Fibroblast of skin of abdomen (primary cell): ENCODE measurements around the gene CAPN3. TPM values are rescaled to one million over a fixed set of nuclear protein-coding genes. Genes with fewer than 3 reads are reported as not detected.
A peak's percentile ranks its signal among the peaks of the same experiment; 100 is the strongest.
"Not testable (repeated sequence)": the region's sequence is repeated elsewhere in the genome, so short reads cannot be mapped to it uniquely, and the experiment has no call there.

Experiments used
- DNase-seq: peaks from one replicate; pipeline ENCODE4 v3.0.0-alpha.2; 2013
- polyA plus RNA-seq, 2 experiments: library from polyadenylated mRNA; unstranded; fragments of 120-200 nt; gene quantifications; one replicate each; pipeline ENCODE4 v1.2.1, GENCODE V29; 2013; ENCODE audit not compliant: insufficient read length in 2 of 2

Gene CAPN3
- 2.0 TPM for polyA plus RNA-seq (2013, experiment 1 of 2; ENCODE audit: insufficient read length)
- 2.0 TPM for polyA plus RNA-seq (2013, experiment 2 of 2; ENCODE audit: insufficient read length)

- no peak for DNase-seq
These were observed at the start of gene CAPN3 for GRCh38 chr15:42359249-42359648. CAPN3 (plus strand) TSS chr15:42359501; CDS start chr15:42359806, 305 bp downstream.

- DNase-seq, result no peak
These were observed 45.8 kb upstream of the CAPN3 start for GRCh38 chr15:42313463-42313862.

DNA sequence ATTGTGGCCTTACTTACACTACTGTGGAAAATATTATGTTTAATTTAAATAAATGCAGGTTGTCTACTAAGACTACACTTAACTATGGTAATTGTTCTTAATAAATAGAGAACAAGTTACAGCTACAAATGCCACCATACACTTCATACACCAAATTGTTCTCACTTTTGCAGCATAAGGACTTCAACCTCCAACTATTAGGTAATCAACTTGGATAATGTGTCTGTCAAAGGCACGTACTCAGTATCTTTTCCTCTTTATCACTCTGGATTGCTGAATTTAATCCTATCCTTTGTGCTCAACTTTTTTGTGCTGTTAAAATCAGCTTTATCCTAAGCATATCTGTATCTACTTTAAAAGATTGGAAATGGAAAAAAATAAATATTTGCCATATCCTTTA is 44.5 kb upstream of the CAPN3 start:
- no peak for DNase-seq

DNA sequence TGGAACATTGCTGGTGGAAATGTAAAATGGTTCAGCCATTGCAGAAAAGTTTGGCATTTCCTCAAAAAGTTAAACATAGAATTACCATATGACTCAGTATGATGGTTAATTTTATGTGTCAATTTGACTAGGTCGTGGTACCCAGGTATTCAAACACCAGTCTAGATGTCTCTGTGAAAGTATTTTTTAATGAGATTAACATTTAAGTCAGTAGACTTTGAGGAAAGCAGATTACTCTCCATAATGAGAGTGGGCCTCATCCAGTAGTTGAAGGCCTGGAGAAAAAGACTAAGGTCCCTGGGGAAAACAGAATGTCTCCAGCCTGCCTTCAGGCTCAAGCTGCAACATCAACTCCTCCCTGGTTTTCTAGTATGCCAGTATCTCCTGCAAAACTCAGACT is 43.8 kb upstream of the CAPN3 start:
- DNase-seq, result peak; percentile 43

- not testable (repeated sequence) for DNase-seq
These were observed 43.0 kb upstream of the CAPN3 start for GRCh38 chr15:42316282-42316805.

DNA sequence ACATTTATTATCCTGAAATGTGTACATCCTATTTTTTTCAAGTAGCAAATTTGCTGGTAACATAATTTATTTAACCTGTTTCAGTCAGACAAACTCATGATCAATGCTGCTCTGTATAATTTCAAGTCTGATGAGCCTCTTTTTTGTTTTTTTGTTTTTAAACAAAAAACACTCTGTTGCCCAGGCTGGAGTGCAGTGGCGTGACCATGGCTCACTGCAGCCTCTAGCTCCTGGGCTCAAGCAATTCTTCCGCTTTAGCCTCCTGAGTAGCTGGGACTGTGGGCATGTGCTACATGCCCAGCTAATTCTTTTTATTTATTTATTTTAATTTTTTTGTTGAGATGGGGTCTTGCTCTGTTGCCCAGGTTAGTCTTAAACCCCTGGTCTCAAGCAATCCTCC is 40.1 kb upstream of the CAPN3 start:
- DNase-seq, result no peak

GRCh38 chr15:42324308-42324707 is 35.0 kb upstream of the CAPN3 start:
- DNase-seq, result no peak

GRCh38 chr15:42329161-42329560 is 30.1 kb upstream of the CAPN3 start:
- no peak for DNase-seq

DNA sequence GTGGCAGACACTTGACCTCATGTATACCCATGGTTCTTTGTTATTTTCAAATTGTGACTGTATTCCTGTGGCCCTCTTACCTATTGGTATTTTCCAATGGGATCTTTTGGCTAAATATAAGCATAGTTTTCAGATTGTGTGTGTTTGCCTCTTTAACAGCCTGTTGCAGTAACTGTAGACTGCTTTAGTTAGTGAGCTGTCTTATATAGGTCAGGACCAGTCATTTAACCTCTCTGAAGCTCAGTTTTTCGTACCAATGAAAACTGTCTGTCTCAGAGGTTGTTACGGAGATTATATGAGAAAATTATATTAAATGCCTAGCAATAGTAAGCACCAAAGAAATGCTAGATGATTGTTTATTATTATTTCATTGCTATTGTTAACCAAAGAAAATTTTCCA is 29.3 kb upstream of the CAPN3 start:
- DNase-seq, result no peak

GRCh38 chr15:42331235-42331634 is 28.1 kb upstream of the CAPN3 start:
- no peak for DNase-seq

DNA sequence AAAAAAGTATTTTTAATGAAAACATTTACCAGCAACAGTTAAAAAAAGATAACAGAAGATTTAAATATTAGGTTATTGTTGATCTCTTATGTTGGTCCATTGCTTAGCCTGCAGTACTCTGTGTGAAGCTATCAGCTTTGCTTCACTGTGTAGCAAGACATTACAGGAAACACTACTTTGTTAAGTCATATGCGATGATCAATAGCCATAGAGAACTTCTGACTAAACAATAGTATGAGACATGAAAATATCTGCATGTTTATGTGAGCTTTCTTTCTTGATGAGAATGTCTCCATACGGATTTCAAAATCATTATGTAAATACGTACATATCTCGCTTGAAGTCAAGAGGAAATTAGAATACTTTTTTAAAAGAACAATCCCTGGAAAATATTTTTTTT is 27.0 kb upstream of the CAPN3 start:
- peak; percentile 55 for DNase-seq

- DNase-seq, result no peak
These were observed 24.2 kb upstream of the CAPN3 start for GRCh38 chr15:42335074-42335473.

GRCh38 chr15:42336650-42337049 is 22.7 kb upstream of the CAPN3 start:
- DNase-seq, result not testable (repeated sequence)

- DNase-seq, result not testable (repeated sequence)
These were observed 22.2 kb upstream of the CAPN3 start for GRCh38 chr15:42337104-42337503.

DNA sequence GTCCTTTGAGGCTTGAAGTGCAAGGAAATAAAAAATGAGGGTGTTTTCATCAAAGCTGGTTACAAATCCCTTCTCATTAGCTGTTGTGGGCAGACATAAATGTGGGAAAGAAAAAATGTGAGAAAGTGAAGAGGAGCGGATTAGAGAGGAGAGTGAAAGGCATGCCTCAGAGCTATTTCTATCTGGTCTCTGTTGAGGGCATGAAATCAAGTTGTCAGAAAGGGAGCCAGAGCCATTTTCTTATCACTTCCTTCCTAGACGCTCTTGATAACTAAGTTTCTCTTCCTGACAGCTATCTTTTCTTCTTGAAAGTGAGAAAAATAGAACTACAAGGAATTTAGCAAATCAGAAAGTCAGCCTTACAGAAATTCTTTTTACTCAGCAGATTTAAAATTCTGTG is 20.8 kb upstream of the CAPN3 start:
- DNase-seq, result no peak

DNA sequence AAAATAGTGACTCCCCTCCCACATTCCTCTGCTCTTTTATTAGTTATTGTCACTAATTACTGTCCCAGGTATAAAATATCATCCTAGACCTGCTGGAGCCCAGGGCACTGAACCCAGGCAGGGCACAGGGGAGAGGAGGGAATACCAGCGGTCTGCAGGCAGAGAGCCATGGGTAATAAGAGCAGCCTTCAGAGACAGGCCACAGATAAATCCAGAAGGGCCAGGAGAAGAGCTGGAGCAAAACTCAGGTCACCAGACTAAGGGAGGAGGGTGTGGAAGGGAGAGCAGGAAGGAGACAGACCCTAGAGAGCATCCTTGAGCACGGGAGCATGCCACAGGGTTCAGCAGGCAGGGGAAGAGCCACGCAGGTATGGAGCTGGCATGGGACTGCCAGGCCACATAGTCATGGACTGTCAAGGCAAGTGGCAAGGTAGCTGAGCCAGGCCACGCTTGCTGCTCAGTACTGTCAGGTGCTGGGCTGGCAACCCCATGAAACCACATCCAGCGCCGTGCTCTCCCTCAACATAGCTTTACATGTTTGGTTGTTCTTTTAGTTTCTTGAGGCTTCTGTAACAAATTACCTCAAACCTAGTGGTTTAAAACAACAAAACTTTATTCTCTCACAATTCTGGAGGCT is 15.6 kb upstream of the CAPN3 start:
- DNase-seq, result no peak

- peak; percentile 66 for DNase-seq
These were observed 14.5 kb upstream of the CAPN3 start for GRCh38 chr15:42344763-42345162.

GRCh38 chr15:42345504-42345903 is 13.8 kb upstream of the CAPN3 start:
- no peak for DNase-seq

DNA sequence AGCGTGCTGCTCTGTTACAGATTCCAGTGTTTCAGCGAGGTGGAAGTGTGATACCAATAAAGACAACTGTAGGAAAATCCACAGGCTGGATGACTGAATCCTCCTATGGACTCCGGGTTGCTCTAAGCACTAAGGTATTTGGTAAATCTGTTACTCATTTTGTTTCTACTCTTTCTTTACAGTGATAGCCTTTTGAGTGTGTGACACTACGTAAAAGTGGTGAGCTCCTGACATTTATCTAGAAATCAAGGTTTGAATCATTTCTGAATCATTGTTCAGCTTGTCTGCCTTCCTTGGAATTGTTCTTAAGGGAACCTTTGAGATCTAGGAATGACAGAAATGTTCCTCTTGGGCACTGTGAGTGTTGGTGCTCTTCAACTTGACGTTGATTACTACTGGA is 11.2 kb upstream of the CAPN3 start:
- DNase-seq, result peak; percentile 83

DNA sequence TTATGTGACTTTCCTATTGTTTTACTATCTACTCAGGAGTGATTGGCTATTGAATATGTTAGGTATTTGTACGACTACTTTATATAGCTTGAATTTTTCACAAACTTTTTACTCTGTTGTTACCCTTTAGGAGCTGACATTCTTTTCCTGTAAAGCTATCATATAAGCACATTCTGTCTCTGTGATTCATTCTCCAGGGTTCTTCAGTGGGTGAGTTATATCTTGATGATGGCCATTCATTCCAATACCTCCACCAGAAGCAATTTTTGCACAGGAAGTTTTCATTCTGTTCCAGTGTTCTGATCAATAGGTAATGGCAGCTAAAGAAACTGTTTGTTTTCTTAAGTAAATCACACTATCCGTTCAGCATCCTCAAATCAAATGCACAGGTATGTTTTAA is 10.1 kb upstream of the CAPN3 start:
- DNase-seq, result peak; percentile 71

DNA sequence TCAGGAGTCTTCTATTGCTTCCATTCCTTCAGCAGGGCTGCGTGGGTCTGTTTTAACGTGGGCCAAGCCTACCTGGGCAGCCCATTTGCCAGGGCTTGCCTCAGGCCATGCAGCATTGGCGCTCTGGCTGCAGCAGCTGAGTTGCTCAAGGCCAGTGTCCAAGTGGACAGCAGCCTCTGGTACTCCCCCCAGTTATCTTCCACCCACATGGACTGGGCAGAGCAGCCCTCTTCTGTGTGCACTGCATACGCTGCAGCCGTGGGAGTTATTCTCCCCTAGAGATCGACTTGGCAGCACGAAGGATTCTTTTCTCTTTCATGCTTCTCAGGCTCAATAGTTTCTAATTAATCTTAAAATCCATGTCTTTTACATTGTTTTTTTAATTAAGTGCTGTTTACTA is 6.9 kb upstream of the CAPN3 start:
- DNase-seq, result no peak

GRCh38 chr15:42353061-42353460 is 6.2 kb upstream of the CAPN3 start:
- no peak for DNase-seq

DNA sequence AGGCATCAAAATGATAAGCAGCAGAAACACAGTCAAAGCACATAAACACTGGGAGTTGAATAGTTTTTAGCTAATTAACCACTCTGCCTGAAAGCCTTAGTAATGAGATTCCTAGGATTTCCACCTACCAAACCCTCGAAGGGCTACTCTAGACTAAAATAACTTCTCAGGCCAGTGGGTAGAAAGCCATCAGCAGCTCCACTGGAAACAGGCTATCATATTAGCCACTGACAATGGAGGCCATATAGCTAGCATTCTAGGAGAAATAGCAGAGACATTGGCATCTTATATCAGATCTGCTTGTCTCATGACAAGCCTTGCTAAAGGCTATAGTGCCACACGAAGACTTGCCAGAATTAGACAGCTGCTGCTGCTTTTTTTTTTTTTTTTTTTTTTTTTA is 4.5 kb upstream of the CAPN3 start:
- no peak for DNase-seq

GRCh38 chr15:42355291-42355690 is 4.0 kb upstream of the CAPN3 start:
- no peak for DNase-seq

GRCh38 chr15:42356851-42357250 is 2.5 kb upstream of the CAPN3 start:
- DNase-seq, result no peak
